ENCODE results near the gene KIRREL3. TPM values are rescaled to one million over a fixed set of nuclear protein-coding genes. Genes with fewer than 3 reads are reported as not detected.

Gene KIRREL3
- total and polyA plus RNA-seq, 2 of the 4 experiments (the other 2 are of a cell fraction), result 10.9 to 15.9 TPM

GRCh38 chr11:126886085-126886484 lies 114.5 kb downstream of the KIRREL3 start:
- Histone ChIP-seq H3K56ac (ENCODE audit: extremely low read depth, insufficient read depth, low read length) (no peak overlapping the region), H4K91ac (ENCODE audit: insufficient read depth, low read depth, low read length) (no peak overlapping the region), H3K4me2 (ENCODE audit: low read depth, low read length) (no peak overlapping the region), H3K9ac (ENCODE audit: low read depth, low read length) (no peak overlapping the region), H3K27me3 (ENCODE audit: control insufficient read depth, insufficient read depth, low read length) (no peaks in the 10 kb centered on the region), H4K5ac (ENCODE audit: low read depth, low read length) (no peak overlapping the region), H3K4me1 (ENCODE audit: control insufficient read depth, insufficient read depth, low read length) (no peaks in the 10 kb centered on the region), H2AK9ac (replicated peaks; ENCODE audit: low read depth, low read length, poor library complexity) (no peak overlapping the region), H4K8ac (ENCODE audit: low read depth in 2 of 2, low read length in 2 of 2) (no peak overlapping the region), H3K4ac (ENCODE audit: low read depth, low read length) (no peak overlapping the region), H3K4me3 (ENCODE audit: insufficient read depth, low read depth, low read length) (no peak overlapping the region), H3K79me1 (ENCODE audit: low read depth in 1 of 2, low read length in 2 of 2) (peaks cover 16 to 22% of the 10 kb centered on the region in 2 experiments), H2BK5ac (ENCODE audit: low read depth, low read length, poor library complexity, severe bottlenecking) (no peak overlapping the region), H3K18ac (ENCODE audit: low read depth, low read length) (no peak overlapping the region), H2BK15ac (ENCODE audit: low read depth, low read length) (no peak overlapping the region), H3K9me1 (ENCODE audit: insufficient read depth, low read length) (no peaks in the 10 kb centered on the region), H4K20me1 (ENCODE audit: insufficient read depth, low read length) (no peaks in the 10 kb centered on the region), H2AFZ (replicated peaks; ENCODE audit: low read length, poor library complexity) (no peak overlapping the region), H2AK5ac (ENCODE audit: low read depth, low read length) (no peak overlapping the region), H2BK120ac (ENCODE audit: low read depth, low read length) (no peak overlapping the region), H3K23ac (ENCODE audit: low read depth, low read length) (no peak overlapping the region), H2BK20ac (ENCODE audit: low read depth, low read length) (no peak overlapping the region), H3K36me3 (ENCODE audit: control insufficient read depth, insufficient read depth, low read length) (no peaks in the 10 kb centered on the region), H3K27ac (ENCODE audit: insufficient read depth, low read length) (no peak overlapping the region), H3K9me3 (ENCODE audit: control insufficient read depth, insufficient read depth, low read length) (no peaks in the 10 kb centered on the region), H3K14ac (replicated peaks; ENCODE audit: low read depth, low read length) (no peak overlapping the region)
- ChIA-PET POLR2A (ENCODE audit: unreplicated experiment) (no interaction called here), CTCF (interaction anchor here (0.6 kb wide), 1 partner anchor 543 kb away, joined by 3 read pairs; no protein-coding TSS in a partner anchor)
- dilution Hi-C loops (cut with HindIII; ENCODE audit: low sequenced_read_pairs, unreplicated experiment) (no loop called here), intact Hi-C loops (cut with micrococcal nuclease) (no loop called here), in situ Hi-C loops (cut with MboI; ENCODE audit: low sequenced_read_pairs) (no loop called here)
- TF ChIP-seq MAFK (IDR thresholded peaks at IDR 0.05; ENCODE audit: low read depth, low read length), result no peak
- TF ChIP-seq SMC3 (IDR thresholded peaks at IDR 0.05; ENCODE audit: low read depth, low read length), result no peak
- no peak for TF ChIP-seq MXI1 (IDR thresholded peaks at IDR 0.05; ENCODE audit: borderline replicate concordance, low read depth, low read length)
- TF ChIP-seq MAZ (IDR thresholded peaks at IDR 0.05; ENCODE audit: borderline replicate concordance, low read depth, low read length), result no peak
- TF ChIP-seq FOS (IDR thresholded peaks at IDR 0.05; ENCODE audit: low read depth, low read length), result no peak
- TF ChIP-seq RAD21 (IDR thresholded peaks at IDR 0.05; ENCODE audit: low read length), result no peak
- TF ChIP-seq CEBPB (IDR thresholded peaks at IDR 0.05; ENCODE audit: low read depth, low read length), result no peak
- TF ChIP-seq CHD1 (IDR thresholded peaks at IDR 0.05; ENCODE audit: low read depth, low read length), result no peak
- no peak for ATAC-seq (ENCODE audit: low read depth)
- no peak for DNase-seq
- 100% methylated on average over 1 of the region's 3 CpGs; no CpG with 5 or more reads in 1 of the 2 experiments for WGBS, 2 experiments (ENCODE audit: extremely low coverage in 2 of 2, insufficient read length in 1 of 2)
- no TSS peak for BruUV-seq (replicated peaks)

Data from IMR-90 (cell line).